Esophagus squamous epithelium (tissue), 4 donors: ENCODE data around the gene LDLR.

Experiments used
- POLR2A ChIP-seq, 4 donors: fragments of 450-650 bp; IDR thresholded peaks; one replicate each; pipeline ENCODE4 v1.6.1; 2017; ENCODE audit warnings: antibody characterized with exemption in 4 of 4, mild to moderate bottlenecking in 4 of 4, moderate library complexity in 3 of 4
- TF ChIP-seq, protein P1 (sequence below), 6 experiments: fragments of 450-650 bp in 4 of 6; fragments of 200-600 bp in 2 of 6; sonication (generic) in 2 of 6; IDR thresholded peaks; one replicate each; pipeline ENCODE4 v1.5.1; 2016 to 2019; ENCODE audit warnings: antibody characterized with exemption in 6 of 6, mild to moderate bottlenecking in 4 of 6, moderate library complexity in 4 of 6

GRCh38 chr19:11173516-11174155 lies 84.4 kb downstream of the LDLR start:
- TF ChIP-seq, protein P1, sequence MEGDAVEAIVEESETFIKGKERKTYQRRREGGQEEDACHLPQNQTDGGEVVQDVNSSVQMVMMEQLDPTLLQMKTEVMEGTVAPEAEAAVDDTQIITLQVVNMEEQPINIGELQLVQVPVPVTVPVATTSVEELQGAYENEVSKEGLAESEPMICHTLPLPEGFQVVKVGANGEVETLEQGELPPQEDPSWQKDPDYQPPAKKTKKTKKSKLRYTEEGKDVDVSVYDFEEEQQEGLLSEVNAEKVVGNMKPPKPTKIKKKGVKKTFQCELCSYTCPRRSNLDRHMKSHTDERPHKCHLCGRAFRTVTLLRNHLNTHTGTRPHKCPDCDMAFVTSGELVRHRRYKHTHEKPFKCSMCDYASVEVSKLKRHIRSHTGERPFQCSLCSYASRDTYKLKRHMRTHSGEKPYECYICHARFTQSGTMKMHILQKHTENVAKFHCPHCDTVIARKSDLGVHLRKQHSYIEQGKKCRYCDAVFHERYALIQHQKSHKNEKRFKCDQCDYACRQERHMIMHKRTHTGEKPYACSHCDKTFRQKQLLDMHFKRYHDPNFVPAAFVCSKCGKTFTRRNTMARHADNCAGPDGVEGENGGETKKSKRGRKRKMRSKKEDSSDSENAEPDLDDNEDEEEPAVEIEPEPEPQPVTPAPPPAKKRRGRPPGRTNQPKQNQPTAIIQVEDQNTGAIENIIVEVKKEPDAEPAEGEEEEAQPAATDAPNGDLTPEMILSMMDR (IDR thresholded peaks at IDR 0.05): no peak
- TF ChIP-seq POLR2A (IDR thresholded peaks at IDR 0.05): no peak
